Muscle of leg (tissue), 16 donors: ENCODE data around the gene PRR14. TPM values are rescaled to one million over a fixed set of nuclear protein-coding genes. Genes with fewer than 3 reads are reported as not detected.

Experiments used
- DNase-seq: peaks from one replicate; pipeline ENCODE4 v3.0.0; 2013
- H3K27ac ChIP-seq: one replicate; pipeline ENCODE4 v1.5.1; 2013; ENCODE audit warnings: mild to moderate bottlenecking, low read length, control low read depth
- H3K27me3 ChIP-seq: one replicate; pipeline ENCODE4 v1.6.1; 2013; ENCODE audit warnings: low read length; ENCODE audit not compliant: control insufficient read depth, insufficient read depth
- H3K36me3 ChIP-seq: one replicate; pipeline ENCODE4 v1.6.1; 2013; ENCODE audit warnings: low read length; ENCODE audit not compliant: control insufficient read depth, insufficient read depth
- H3K4me1 ChIP-seq: one replicate; pipeline ENCODE4 v1.6.1; 2013; ENCODE audit warnings: low read length; ENCODE audit not compliant: control insufficient read depth, insufficient read depth
- H3K4me3 ChIP-seq: one replicate; pipeline ENCODE4 v1.5.1; 2013; ENCODE audit warnings: low read length, control low read depth
- H3K9me3 ChIP-seq: replicated peaks from 2 replicates; pipeline ENCODE4 v1.6.1; 2013; ENCODE audit warnings: low read depth, low read length; ENCODE audit not compliant: control insufficient read depth
- WGBS: methylation state at CpG from one replicate; pipeline ENCODE4 v1.1.5; 2013; ENCODE audit warnings: missing lambda C conversion rate; ENCODE audit not compliant: insufficient coverage; 5-methylcytosine and 5-hydroxymethylcytosine counted together
- long read RNA-seq, 11 donors: transcript quantifications; one replicate each; lab custom pipeline, GENCODE V29; 2026
- polyA plus RNA-seq, 8 donors: library from polyadenylated mRNA; unstranded; fragments of 120-200 nt; gene quantifications; one replicate each; pipeline versions ENCODE4 v1.2.1 to v1.2.3, GENCODE V29; 2013; ENCODE audit warnings: inconsistent platforms in 1 of 8, low replicate concordance in 1 of 8; ENCODE audit not compliant: insufficient read length in 8 of 8, insufficient read depth in 1 of 8
- total RNA-seq: library from RNA; stranded (reverse); fragments of 120-200 nt; gene quantifications from one replicate; pipeline ENCODE4 v1.2.4, GENCODE V29; 2013

PRR14 gene
- total RNA-seq = 9.3 TPM
- 10 to 100 TPM; 19.1 to 24.9 (median 21.7) TPM for polyA plus RNA-seq
- long read RNA-seq, donor 1, partial matches to known transcripts = 0 of 3 reads
- long read RNA-seq, donor 1, other reads (novel, unspliced or antisense) = 0 of 3 reads
- long read RNA-seq, donor 2 = 0 reads
- long read RNA-seq, donor 3, partial matches to known transcripts = 0 of 5 reads
- long read RNA-seq, donor 3, other reads (novel, unspliced or antisense) = 0 of 5 reads
- long read RNA-seq, donor 4, partial matches to known transcripts = 0 of 1 reads
- long read RNA-seq, donor 4, other reads (novel, unspliced or antisense) = 0 of 1 reads
- long read RNA-seq, donor 5, partial matches to known transcripts = 0 of 4 reads
- long read RNA-seq, donor 5, other reads (novel, unspliced or antisense) = 0 of 4 reads
- long read RNA-seq, donor 6 = 0 reads
- long read RNA-seq, donor 7, partial matches to known transcripts = 0 of 1 reads
- long read RNA-seq, donor 7, other reads (novel, unspliced or antisense) = 0 of 1 reads
- long read RNA-seq, donor 8, partial matches to known transcripts = 0 of 1 reads
- long read RNA-seq, donor 8, other reads (novel, unspliced or antisense) = 0 of 1 reads
- long read RNA-seq, donor 9 = 0 reads
- long read RNA-seq, donor 10, partial matches to known transcripts = 0 of 2 reads
- long read RNA-seq, donor 10, other reads (novel, unspliced or antisense) = 0 of 2 reads
- long read RNA-seq, donor 11, partial matches to known transcripts = 0 of 2 reads
- long read RNA-seq, donor 11, other reads (novel, unspliced or antisense) = 0 of 2 reads

GRCh38 chr16:30650369-30651123 lies at the start of gene PRR14:
TSS of gene PRR14 (plus strand) at chr16:30650960. CDS start at chr16:30651646, 686 bp downstream.
- Histone ChIP-seq H3K36me3 (peaks cover 33% of the 10 kb centered on the region), H3K27me3 (no peaks in the 10 kb centered on the region), H3K4me3 (peak within 1 kb of the TSS; percentile 97), H3K27ac (peak within 1 kb of the TSS; percentile 88), H3K4me1 (peaks cover 17% of the 10 kb centered on the region), H3K9me3 (no peaks in the 10 kb centered on the region)
- DNase-seq = peak; percentile 100
- WGBS = 2% methylated on average over 45 of the region's 53 CpGs

- H3K27ac ChIP-seq = no peak overlapping the region
- WGBS = no CpG with 5 or more reads among the region's 4 CpGs
These were observed 48.8 kb upstream of the PRR14 start for GRCh38 chr16:30601966-30602365.

GRCh38 chr16:30602616-30603277 lies 48.0 kb upstream of the PRR14 start:
- 21% methylated on average over 3 of the region's 4 CpGs for WGBS
- H3K27ac ChIP-seq = peak overlapping the region; percentile 59
- H3K4me1 ChIP-seq = peaks cover 7% of the 10 kb centered on the region
- peaks cover 50% of the 10 kb centered on the region for H3K36me3 ChIP-seq
- no peaks in the 10 kb centered on the region for H3K27me3 ChIP-seq
- no peak overlapping the region for H3K4me3 ChIP-seq
- DNase-seq = peak; percentile 72
- peaks cover 2% of the 10 kb centered on the region for H3K9me3 ChIP-seq

More at GRCh38 chr16:30601966-30602365, 48.8 kb upstream of the PRR14 start:
- no peak for DNase-seq
- no peaks in the 10 kb centered on the region for H3K27me3 ChIP-seq
- H3K4me1 ChIP-seq = peaks cover 7% of the 10 kb centered on the region
- H3K4me3 ChIP-seq = no peak overlapping the region
- peaks cover 2% of the 10 kb centered on the region for H3K9me3 ChIP-seq
- peaks cover 44% of the 10 kb centered on the region for H3K36me3 ChIP-seq

- Histone ChIP-seq H3K36me3 (peaks cover 61% of the 10 kb centered on the region), H3K4me1 (peaks cover 10% of the 10 kb centered on the region), H3K4me3 (no peak overlapping the region), H3K27ac (no peak overlapping the region), H3K9me3 (peaks cover 2% of the 10 kb centered on the region), H3K27me3 (no peaks in the 10 kb centered on the region)
- WGBS = 78% methylated on average over 5 of the region's 7 CpGs
- DNase-seq = no peak
These were observed 46.8 kb upstream of the PRR14 start for GRCh38 chr16:30603945-30604315.

GRCh38 chr16:30604316-30604947 lies 46.3 kb upstream of the PRR14 start:
- no peak overlapping the region for H3K27ac ChIP-seq
- DNase-seq = no peak
- H3K27me3 ChIP-seq = no peaks in the 10 kb centered on the region
- peaks cover 15% of the 10 kb centered on the region for H3K4me1 ChIP-seq
- peaks cover 2% of the 10 kb centered on the region for H3K9me3 ChIP-seq
- H3K4me3 ChIP-seq = no peak overlapping the region
- peaks cover 61% of the 10 kb centered on the region for H3K36me3 ChIP-seq
- WGBS = 92% methylated on average over 49 of the region's 49 CpGs

GRCh38 chr16:30605158-30605557 lies 45.6 kb upstream of the PRR14 start:
- Histone ChIP-seq H3K27ac (no peak overlapping the region), H3K36me3 (peaks cover 61% of the 10 kb centered on the region), H3K4me3 (no peak overlapping the region), H3K4me1 (peaks cover 16% of the 10 kb centered on the region), H3K27me3 (no peaks in the 10 kb centered on the region), H3K9me3 (peaks cover 2% of the 10 kb centered on the region)
- DNase-seq = peak; percentile 46
- WGBS = 84% methylated on average over 15 of the region's 15 CpGs

GRCh38 chr16:30606004-30606403 lies 44.8 kb upstream of the PRR14 start:
- peaks cover 61% of the 10 kb centered on the region for H3K36me3 ChIP-seq
- H3K27ac ChIP-seq = no peak overlapping the region

GRCh38 chr16:30609002-30609925 lies 41.5 kb upstream of the PRR14 start:
- Histone ChIP-seq H3K36me3 (peaks cover 42% of the 10 kb centered on the region), H3K4me1 (peaks cover 10% of the 10 kb centered on the region), H3K9me3 (no peaks in the 10 kb centered on the region), H3K4me3 (peak overlapping the region; percentile 83), H3K27ac (peak overlapping the region; percentile 92), H3K27me3 (no peaks in the 10 kb centered on the region)
- 3% methylated on average over 33 of the region's 40 CpGs for WGBS
- peak; percentile 47 for DNase-seq

More at GRCh38 chr16:30606004-30606403, 44.8 kb upstream of the PRR14 start:
- H3K27me3 ChIP-seq = no peaks in the 10 kb centered on the region
- no CpG with 5 or more reads among the region's 3 CpGs for WGBS
- peaks cover 16% of the 10 kb centered on the region for H3K4me1 ChIP-seq
- no peak overlapping the region for H3K4me3 ChIP-seq
- H3K9me3 ChIP-seq = peaks cover 1% of the 10 kb centered on the region
- DNase-seq = no peak
